ENCODE results near the gene SLC35F5.
"Not testable (repeated sequence)": the region's sequence is repeated elsewhere in the genome, so short reads cannot be mapped to it uniquely, and the experiment has no call there.

The SLC35F5 gene

GRCh38 chr2:113755035-113755834 is 1.2 kb downstream of the SLC35F5 start:
- DNase-seq: no peak

- DNase-seq: no peak
These were observed 2.3 kb downstream of the SLC35F5 start for GRCh38 chr2:113754160-113754559.

GRCh38 chr2:113750385-113750784 is 6.1 kb downstream of the SLC35F5 start:
- no peak for DNase-seq

GRCh38 chr2:113741091-113741490 is 15.4 kb downstream of the SLC35F5 start:
- no peak for DNase-seq

- no peak for DNase-seq
These were observed 16.6 kb downstream of the SLC35F5 start for GRCh38 chr2:113739849-113740248.

GRCh38 chr2:113734185-113734584 is 22.3 kb downstream of the SLC35F5 start:
- no peak for DNase-seq

- DNase-seq: no peak
These were observed 32.4 kb downstream of the SLC35F5 start for GRCh38 chr2:113724010-113724409.

GRCh38 chr2:113723411-113723810 is 33.0 kb downstream of the SLC35F5 start:
- DNase-seq: no peak

- peak; percentile 7 for DNase-seq
These were observed 36.3 kb downstream of the SLC35F5 start for GRCh38 chr2:113720167-113720566.

- no peak for DNase-seq
These were observed 40.2 kb downstream of the SLC35F5 start for GRCh38 chr2:113716291-113716690.

- no peak for DNase-seq
These were observed 43.5 kb downstream of the SLC35F5 start for GRCh38 chr2:113712941-113713340.

GRCh38 chr2:113711851-113712250 is 44.6 kb downstream of the SLC35F5 start:
- DNase-seq: no peak

GRCh38 chr2:113709022-113709421 is 47.4 kb downstream of the SLC35F5 start:
- no peak for DNase-seq

GRCh38 chr2:113707106-113707505 is 49.3 kb downstream of the SLC35F5 start:
- no peak for DNase-seq

GRCh38 chr2:113705982-113706523 is 50.4 kb downstream of the SLC35F5 start:
- no peak for DNase-seq

- not testable (repeated sequence) for DNase-seq
These were observed 52.0 kb downstream of the SLC35F5 start for GRCh38 chr2:113704300-113704993.

GRCh38 chr2:113703386-113704299 is 52.8 kb downstream of the SLC35F5 start:
- DNase-seq: no peak

GRCh38 chr2:113700186-113700841 is 56.1 kb downstream of the SLC35F5 start:
- peak; percentile 80 for DNase-seq

- no peak for DNase-seq
These were observed 57.5 kb downstream of the SLC35F5 start for GRCh38 chr2:113698892-113699447.

- not testable (repeated sequence) for DNase-seq
These were observed 58.2 kb downstream of the SLC35F5 start for GRCh38 chr2:113698251-113698650.

- DNase-seq: no peak
These were observed 58.9 kb downstream of the SLC35F5 start for GRCh38 chr2:113697516-113697915.

- DNase-seq: no peak
These were observed 62.0 kb downstream of the SLC35F5 start for GRCh38 chr2:113694438-113694837.
